G401.6 (cell line): Measurements from ENCODE around the gene ACTN3.

ENCODE experiments used
- FAIRE-seq: peaks from 2 replicates; lab custom pipeline; 2012; peaks lifted over from hg19 to GRCh38; lab: Jason Lieb, UNC

The ACTN3 gene

DNA sequence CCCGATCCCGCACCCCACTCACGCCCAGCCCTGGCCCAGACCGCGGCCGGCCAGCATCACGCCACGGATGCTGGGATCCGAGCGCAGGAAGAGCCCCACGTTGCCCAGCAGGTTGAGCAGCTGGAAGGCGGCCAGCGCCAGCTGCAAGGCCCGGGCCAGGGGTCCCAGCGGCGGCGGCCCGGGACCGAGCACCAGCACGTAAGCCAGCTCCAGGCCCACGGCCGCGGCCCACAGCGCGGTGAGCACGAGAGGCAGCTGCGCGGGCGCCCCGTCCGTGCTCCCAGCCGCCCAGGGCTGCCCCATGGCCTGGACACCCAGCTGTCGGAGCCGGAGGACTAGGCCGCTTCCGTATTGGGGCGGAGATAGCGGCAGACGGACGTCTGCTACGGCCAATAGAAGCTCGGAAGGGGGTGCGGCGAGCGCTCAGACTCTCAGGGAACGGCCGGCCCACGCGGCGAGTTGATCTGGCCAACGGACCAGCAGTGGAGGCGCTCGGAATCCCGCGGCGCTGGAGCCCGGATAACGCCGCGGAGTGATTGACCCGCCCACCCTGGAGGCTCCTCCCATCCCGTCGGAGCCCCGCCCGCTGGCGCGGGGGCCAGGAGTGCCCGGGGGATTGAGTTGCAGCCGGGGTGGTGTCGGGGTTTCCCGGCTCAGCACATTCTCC, 869 bp upstream of the ACTN3 start, which contains the start of gene ZDHHC24:
Gene ZDHHC24, minus strand, starts transcription at position 348 of the 667 bp plus-strand sequence. Its CDS starts 45 bp downstream, at position 303.
- peak; percentile 98 for FAIRE-seq

DNA sequence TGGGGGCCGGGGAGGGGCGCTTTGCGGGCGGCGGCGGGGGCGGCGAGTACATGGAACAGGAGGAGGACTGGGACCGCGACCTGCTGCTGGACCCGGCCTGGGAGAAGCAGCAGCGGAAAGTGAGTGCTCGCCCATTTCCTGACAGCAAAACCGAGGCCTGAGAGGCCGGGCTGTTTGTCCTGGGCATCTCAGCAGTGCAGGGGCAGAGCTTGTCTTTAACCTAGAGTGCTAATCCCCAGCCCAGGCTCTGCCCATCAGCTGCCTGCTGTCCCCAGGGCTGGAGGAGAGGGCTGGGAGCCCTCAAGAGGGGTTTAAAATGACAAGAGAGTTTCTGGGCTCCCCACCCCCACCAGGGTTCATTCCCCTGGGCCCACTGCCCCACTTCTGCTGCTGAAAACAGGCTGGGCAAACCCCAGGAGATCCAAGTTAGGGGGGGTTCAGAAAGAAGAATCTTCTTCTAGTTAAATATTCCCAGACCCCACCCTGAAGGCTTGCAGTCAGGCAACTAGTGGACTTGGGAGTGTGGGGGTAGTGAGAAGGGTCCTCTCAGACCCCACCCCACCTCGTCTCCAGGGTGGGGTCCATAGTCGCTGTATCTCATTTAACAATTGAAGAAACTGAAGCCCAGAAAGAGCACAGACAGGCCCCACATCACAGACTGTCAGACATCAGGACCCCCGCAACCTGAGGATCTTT, 411 bp downstream of the ACTN3 start:
- no peak for FAIRE-seq

DNA sequence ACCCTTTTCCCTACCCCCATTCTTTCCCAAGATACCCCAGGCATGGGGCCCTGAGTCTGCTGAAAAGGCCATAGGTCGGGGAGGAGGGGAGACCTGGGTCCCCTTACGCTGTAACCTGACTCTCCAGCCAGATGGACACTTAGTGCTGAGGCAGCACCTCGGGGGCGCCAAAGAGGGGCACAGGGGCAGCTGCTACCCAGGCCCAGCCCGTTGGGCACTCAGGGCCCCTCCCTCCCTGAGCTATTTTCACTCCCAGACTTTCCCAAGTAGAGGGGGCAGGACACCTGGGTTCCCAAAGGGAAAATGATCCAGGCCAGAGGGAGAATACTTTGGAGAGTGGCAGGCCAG, 933 bp downstream of the ACTN3 start:
- FAIRE-seq: no peak

DNA sequence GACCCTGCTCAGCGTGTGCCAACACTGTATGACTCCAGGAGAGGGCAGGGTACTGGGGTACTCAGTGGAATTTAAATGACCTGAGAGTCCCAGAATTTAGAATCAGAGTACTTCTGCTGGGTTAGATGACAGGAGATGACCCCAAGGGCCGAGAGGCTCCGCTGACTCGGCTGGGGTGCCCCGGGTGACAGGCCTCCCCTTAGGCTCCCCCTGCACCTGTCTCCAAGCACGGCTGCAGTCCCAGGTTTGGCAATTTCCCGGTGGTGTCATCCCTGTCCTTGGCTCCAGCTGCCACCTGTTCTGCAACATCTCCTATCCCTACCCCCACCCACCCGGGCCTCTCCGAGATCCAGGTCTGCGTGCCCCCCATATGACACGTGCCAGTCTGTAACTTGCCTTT, 1.3 kb downstream of the ACTN3 start:
- no peak for FAIRE-seq

DNA sequence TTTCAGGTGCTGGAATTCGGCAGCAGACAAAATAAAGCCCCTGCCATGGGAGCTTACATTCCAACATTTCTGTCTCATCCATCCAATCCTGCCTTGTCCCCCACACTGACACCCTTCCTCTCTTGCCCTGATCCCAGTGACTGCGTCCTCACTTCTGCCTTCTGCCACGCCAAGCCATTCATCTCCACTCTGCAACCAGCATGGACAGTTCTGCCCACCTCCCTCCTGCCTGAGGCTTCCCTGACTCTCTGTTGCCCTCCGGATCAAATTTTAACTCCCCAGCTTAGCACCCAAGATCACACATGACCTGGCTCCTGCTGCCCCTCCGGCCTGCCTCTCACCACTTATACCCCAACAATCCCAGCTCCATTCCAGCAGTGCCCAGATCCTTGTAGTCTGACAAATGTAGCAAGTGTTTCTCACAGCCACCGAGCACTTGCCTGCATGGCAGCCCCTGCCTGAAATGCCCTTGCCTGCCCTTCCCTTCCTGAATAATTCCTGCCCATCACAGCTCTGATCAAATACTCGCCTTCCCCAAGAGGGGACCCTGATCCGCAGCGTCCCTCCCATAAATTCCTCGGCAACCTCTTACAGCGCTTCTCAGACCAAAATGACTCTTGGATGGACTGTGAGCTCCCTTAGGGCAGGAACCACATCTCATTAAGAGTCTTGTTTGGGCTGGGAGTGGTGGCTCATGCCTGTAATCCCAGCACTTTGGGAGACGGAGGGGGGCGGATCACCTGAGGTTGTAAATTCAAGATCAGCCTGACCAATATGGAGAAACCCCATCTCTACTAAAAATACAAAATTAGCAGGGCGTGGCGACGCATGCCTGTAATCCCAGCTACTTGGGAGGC, 2.3 kb downstream of the ACTN3 start:
- FAIRE-seq: no peak

DNA sequence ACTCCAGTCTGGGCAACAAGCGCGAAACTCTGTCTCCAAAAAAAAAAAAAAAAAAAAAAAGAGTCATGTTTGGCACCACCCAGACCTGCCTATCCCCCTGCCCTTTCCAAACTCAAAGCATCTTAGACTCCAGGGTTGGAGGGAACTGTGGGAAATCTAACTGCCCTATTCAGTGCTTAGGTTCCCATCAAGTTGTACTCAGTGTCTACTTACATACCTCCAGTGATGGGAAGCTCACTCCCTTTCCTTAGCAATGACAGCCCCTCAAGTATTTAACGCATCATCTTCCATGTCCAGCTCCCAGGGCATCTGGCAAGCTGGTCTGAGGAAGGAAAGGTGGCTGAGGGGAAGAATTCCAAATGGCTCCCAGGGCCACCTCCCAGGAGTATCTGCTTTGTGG, 3.0 kb downstream of the ACTN3 start:
- no peak for FAIRE-seq

DNA sequence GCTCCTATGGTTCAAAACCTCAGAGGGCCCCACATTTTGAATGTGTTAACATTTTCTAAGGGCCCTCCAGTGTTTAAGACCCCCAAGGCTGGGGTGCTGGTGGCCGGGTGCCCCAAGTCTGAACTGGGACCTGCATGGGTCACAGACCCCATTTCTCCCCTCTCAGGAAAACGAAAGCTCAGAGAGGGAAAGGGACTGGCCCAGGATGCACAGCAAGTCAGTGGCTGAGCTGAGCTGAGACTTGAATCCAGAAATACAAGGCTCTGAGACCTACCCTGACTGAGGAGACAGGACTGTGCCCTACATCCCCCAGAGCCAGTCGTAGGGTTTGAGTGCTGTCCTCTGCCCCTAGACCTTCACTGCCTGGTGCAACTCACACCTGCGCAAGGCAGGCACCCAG, 4.2 kb downstream of the ACTN3 start:
- no peak for FAIRE-seq

DNA sequence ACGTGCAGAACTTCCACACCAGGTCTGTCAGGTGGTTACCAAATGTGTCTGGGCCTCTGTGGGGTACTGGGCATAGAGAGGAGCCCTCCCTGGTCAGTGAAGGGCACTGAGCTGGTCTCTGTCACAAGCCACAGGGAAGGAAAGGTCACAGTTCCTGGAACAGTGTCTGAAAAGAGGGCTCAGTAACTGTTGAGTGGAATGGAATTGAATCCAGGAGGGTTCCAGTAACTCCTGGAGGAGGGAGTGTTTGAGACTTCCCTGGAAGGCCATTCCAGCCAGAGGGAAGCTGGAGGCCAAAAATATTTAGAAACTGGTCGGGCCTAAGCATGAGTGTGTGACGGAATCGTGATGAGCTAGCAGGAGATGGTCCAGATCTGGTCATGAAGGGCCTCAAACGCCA, 7.9 kb downstream of the ACTN3 start:
- no peak for FAIRE-seq

DNA sequence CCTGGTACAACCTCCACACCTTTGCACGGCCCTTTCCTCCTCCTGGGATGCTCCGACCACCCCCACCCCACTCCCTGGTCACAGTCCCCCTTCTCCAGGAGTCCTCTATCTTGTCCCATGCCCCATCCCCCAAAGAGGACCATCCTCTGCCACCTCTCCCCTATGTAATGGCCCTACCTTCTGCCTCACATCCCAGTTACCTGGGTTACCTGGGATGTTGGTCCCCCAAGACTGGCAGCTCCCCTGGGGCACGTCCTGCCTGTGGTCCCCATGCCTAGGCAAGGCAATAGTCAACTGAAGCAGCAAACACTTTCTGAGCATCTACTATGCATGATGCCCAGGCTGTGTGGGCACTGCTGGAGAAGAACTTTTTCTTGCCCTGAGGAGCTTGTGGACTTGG, 8.7 kb downstream of the ACTN3 start:
- FAIRE-seq: no peak

DNA sequence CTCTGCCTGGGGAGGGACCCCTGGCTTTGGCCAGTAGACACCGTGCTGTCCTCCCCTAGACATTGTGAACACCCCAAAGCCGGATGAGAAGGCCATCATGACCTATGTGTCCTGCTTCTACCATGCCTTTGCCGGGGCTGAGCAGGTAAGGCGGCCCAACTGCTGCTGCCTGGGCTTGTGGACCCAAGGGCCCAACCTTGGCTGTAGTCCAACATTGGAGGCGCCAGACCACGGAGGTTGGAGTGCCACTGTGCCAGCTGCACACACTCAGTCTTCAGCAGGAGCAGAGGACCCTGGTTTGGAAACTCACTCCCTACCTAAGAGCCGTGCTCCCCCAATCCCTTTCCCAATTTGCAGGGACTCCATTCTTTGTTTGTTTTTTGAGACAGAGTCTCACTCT, 9.4 kb downstream of the ACTN3 start:
- FAIRE-seq: no peak

DNA sequence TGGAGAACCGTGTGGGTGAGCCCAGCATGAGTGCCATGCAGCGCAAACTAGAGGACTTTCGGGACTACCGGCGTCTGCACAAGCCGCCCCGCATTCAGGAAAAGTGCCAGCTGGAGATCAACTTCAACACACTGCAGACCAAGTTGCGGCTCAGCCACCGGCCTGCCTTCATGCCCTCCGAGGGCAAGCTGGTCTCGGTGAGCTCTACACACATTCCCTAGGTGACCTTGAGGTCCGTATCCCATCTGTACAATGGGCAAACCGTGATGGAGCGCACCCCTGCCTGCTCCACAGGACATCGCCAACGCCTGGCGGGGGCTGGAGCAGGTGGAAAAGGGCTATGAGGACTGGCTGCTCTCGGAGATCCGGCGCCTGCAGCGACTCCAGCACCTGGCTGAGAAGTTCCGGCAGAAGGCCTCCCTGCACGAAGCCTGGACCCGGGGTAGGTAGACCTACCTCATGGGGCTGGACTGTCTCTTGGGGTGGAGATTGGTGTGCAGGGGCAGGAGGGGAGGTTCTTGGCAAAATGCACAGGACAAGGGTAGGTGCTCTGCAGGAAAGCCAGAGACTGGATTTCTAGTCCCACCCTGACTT, 11.1 kb downstream of the ACTN3 start:
- FAIRE-seq: no peak

DNA sequence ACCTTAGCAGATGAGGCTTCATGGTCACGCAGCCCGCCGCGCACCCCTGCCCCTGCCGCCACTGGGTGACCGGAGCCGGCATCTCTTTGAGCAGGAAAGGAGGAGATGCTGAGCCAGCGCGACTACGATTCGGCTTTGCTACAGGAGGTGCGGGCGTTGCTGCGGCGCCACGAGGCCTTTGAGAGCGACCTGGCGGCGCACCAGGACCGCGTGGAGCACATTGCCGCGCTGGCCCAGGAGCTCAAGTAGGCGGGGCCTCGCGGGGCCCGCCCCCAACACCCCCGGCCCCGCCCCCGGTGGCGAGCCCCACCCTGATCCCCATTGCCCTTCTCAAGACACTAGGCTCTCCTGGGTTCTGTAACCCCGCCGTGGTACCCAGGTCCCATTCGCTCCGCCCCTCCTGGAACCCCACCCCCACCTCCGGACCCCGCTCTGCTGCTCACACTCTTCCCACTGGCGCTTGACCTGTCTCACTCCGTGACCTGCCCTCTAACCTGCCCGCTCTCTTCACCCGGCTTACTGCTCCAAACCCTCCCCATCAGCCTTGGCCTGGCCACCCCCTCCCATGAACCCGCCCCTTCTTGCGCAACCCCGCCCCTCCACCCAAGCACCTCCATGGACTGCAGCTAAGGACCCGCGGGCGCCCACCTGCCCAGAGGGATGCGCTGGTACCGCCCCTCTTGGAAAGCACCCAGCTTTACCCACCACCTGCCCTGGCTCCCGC, 12.6 kb downstream of the ACTN3 start:
- no peak for FAIRE-seq

DNA sequence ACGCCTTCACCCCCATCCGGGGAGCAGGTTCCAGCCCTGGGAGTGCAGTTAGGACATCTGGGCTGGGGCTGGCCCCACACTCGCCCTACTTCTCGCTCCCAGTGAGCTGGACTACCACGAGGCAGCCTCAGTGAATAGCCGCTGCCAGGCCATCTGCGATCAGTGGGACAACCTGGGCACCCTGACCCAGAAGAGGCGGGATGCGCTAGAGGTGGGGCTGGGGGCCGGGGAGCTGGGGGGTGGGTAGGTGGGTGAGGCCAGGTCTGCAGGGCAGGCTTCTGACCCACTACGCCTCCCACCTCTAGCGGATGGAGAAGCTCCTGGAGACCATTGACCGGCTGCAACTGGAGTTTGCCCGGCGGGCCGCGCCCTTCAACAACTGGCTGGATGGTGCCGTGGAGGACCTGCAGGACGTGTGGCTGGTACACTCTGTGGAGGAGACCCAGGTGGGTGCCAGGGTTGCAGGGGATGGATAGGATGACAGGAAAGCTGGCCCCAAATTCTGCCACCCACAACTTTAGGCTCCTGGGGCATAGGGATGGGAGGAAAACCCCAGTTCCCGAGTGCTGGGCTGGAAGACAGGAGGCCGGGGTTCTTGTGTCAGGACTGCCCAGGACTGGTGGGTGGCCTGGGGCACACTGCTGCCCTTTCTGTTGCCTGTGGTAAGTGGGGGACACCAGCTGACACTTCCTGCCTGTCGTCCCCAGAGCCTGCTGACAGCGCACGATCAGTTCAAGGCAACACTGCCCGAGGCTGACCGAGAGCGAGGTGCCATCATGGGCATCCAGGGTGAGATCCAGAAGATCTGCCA, 13.4 kb downstream of the ACTN3 start:
- FAIRE-seq: no peak

DNA sequence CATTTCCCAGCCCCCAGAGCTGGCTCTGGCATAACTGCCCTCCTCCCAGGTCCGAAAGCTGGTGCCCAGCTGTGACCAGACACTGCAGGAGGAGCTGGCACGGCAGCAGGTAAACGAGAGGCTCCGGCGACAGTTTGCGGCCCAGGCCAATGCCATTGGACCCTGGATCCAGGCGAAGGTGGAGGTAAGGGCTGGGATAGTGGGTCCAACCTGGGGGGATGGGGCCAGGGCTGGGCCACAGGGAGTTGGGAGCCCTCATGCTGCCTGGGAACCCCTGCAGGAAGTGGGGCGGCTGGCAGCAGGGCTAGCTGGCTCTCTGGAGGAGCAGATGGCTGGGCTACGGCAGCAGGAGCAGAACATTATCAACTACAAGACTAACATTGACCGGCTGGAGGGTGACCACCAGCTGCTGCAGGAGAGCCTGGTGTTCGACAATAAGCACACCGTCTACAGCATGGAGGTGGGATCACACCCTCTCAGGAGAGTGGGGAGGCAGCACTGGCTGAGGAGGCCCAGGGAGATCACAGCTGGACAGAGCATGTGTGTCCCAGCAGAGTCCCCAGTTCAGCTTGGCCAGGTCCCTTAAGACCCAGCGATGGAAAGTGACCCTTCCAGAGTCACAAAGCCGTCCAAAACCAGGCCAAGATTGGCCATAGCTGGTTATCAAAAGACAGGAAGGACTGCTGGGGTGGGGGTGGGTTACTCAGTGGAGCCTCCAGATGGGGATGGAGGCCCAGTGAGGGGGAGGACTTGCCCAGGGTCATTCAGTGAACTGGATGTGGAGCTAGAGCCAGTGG, 14.7 kb downstream of the ACTN3 start:
- FAIRE-seq: no peak

DNA sequence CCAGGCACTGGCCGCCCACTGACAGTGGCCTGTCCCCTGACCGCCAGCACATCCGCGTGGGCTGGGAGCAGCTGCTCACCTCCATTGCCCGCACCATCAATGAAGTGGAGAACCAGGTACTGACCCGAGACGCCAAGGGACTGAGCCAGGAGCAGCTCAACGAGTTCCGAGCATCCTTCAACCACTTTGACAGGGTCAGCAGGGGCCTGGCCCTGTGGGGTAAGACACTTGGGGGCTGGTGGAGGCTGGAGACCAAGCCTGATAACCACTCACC, 15.2 kb downstream of the ACTN3 start:
- FAIRE-seq: no peak

DNA sequence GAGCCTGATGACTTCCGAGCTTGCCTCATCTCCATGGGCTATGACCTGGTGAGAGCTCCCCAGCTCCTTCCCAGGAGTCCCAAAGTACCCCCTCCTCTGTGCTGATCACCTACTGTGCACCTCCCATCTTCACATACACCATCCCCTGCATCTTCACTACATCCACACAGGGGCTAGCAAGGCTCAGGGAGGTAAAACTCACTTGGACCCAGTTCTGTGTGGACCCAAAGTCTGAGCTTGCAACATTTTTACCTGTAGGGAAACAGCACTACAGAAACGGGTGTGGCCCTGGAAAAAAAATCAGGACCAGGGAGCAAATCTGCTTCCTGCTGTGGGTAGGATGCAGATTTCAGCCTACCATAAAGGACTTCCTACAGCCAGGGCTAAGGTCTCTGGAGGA, 15.6 kb downstream of the ACTN3 start:
- FAIRE-seq: no peak

DNA sequence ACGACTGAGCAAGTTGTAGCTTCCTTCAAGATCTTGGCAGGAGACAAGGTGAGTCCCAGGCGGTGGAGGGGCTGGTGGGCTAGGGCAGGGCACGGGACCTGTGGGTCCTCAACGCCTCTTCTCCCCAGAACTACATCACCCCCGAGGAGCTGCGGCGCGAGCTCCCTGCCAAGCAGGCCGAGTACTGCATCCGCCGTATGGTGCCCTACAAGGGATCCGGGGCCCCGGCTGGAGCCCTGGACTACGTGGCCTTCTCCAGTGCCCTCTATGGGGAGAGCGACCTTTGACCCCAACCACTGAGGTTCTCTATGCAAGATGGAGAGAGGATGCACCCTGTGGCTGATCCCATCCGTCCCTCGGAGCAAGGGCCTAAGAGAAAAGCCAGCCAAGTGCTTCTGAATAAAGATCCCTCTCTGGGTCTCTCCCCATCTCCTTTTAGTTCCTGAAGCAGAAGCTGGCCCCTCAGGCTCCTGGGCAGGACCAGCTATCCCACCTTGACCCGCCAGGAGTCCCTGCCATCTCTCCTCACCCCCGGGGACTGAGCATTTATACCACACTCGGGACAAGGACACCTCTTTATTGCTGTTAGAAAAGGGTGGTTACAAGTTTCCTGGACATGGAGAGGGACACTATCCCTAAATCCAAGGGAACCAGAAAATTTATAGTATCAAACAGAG, 16.3 kb downstream of the ACTN3 start:
- FAIRE-seq: no peak

DNA sequence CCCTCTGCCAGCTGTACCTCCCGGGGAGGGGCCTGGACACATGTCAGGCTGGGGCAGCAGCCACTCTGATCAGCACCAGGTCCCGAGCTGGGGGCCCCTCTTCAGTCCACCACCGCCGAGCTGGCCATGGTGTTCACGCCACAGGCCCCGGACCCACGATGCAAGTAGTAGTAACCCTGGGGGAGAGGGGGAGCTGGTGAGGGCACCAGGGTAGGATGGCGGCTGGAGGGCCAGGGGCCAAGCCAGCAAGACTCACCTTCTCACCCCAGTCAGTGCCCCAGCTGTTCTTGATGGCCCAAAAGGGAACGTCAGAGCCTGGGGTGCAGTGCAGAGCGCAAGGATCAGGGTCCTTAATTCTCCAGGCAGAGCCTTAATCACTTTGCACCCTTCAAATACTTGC, 17.1 kb downstream of the ACTN3 start:
- FAIRE-seq: no peak

DNA sequence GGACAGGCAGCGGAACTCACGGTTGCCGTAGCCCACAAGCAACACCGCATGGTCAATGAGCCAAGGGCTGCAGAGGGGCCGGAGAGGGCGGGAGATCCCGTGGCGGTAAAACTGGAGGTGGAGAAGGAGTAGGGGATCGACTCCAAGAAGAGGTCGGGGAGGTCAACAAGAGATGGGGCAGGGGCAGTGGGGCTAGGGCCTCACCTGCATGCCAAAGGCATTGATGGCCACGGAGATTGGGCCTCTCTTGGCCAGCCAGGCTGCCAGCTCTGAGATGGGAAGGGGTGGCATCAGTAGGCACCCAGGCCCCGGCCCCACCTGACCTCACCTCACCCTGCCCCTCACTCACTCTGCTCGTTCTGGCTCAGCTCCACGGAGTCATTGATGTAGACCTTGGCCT, 17.8 kb downstream of the ACTN3 start:
- FAIRE-seq: no peak

DNA sequence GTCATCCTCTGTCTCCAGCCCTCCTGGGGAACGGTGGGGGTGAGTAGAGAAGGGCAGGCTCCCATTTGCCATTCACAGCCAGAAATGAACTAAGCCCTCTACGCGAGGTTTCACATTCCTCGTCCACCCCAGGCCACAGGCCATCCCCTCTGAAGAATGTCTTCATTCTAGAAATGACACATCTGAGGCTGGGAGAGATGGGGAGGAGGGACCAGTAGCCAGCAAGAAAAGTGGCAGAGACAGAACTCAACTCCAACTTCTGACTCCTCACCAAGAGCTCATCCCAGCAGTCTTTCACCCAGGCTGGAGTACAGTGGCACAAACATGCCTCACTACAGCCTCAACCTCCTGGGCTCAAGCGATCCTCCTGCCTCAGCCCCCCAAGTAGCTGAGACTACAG, 18.3 kb downstream of the ACTN3 start:
- no peak for FAIRE-seq
